COLO668 (cell line): Measurements from ENCODE around the gene ZNRF1.
"Not testable (repeated sequence)": the region's sequence is repeated elsewhere in the genome, so short reads cannot be mapped to it uniquely, and the experiment has no call there.

Source experiments
- DNase-seq: peaks from one replicate; lab custom pipeline; 2025; ENCODE audit not compliant: unreplicated experiment; lab: John Stamatoyannopoulos, UW

Gene ZNRF1

GRCh38 chr16:75074920-75075687, 76.3 kb downstream of the ZNRF1 start:
- no peak for DNase-seq

- DNase-seq, result no peak
Measured at GRCh38 chr16:75075688-75076268, 77.0 kb downstream of the ZNRF1 start.

- no peak for DNase-seq
Measured at GRCh38 chr16:75078886-75079285, 80.1 kb downstream of the ZNRF1 start.

- no peak for DNase-seq
Measured at GRCh38 chr16:75079346-75079926, 80.6 kb downstream of the ZNRF1 start.

GRCh38 chr16:75080205-75081029, 81.6 kb downstream of the ZNRF1 start:
- DNase-seq, result no peak

GRCh38 chr16:75081179-75081859, 82.5 kb downstream of the ZNRF1 start:
- DNase-seq, result no peak

- no peak for DNase-seq
Measured at GRCh38 chr16:75083813-75084212, 85.0 kb downstream of the ZNRF1 start.

- no peak for DNase-seq
Measured at GRCh38 chr16:75085556-75085955, 86.7 kb downstream of the ZNRF1 start.

GRCh38 chr16:75086281-75086680, 87.5 kb downstream of the ZNRF1 start:
- DNase-seq, result no peak

GRCh38 chr16:75086688-75087374, 88.0 kb downstream of the ZNRF1 start:
- DNase-seq, result no peak

- DNase-seq, result peak; percentile 62
Measured at GRCh38 chr16:75087375-75087979, 88.7 kb downstream of the ZNRF1 start.

- DNase-seq, result no peak
Measured at GRCh38 chr16:75088216-75088615, 89.4 kb downstream of the ZNRF1 start.

GRCh38 chr16:75088934-75089333, 90.1 kb downstream of the ZNRF1 start:
- DNase-seq, result no peak

- DNase-seq, result no peak
Measured at GRCh38 chr16:75089486-75090202, 90.8 kb downstream of the ZNRF1 start.

GRCh38 chr16:75090899-75091298, 92.1 kb downstream of the ZNRF1 start:
- not testable (repeated sequence) for DNase-seq

- DNase-seq, result not testable (repeated sequence)
Measured at GRCh38 chr16:75091619-75092018, 92.8 kb downstream of the ZNRF1 start.

GRCh38 chr16:75092777-75093176, 94.0 kb downstream of the ZNRF1 start:
- no peak for DNase-seq

- no peak for DNase-seq
Measured at GRCh38 chr16:75093598-75094540, 95.0 kb downstream of the ZNRF1 start.
